HG03520 (cell line): ENCODE data around the gene RGS14.

Source experiments
- ATAC-seq: cut with Tn5 transposase; IDR thresholded peaks from one replicate; pipeline ENCODE4 v1.9.1; 2021; ENCODE audit warnings: mild to moderate bottlenecking, moderate library complexity; ENCODE audit not compliant: unreplicated experiment

The RGS14 gene

GRCh38 chr5:177362610-177363507, 5.1 kb downstream of the RGS14 start:
- ATAC-seq, result peak; percentile 31

- no peak for ATAC-seq
Measured at GRCh38 chr5:177363565-177363964, 5.8 kb downstream of the RGS14 start.

- ATAC-seq, result no peak
Measured at GRCh38 chr5:177364159-177364962, 6.6 kb downstream of the RGS14 start.

DNA sequence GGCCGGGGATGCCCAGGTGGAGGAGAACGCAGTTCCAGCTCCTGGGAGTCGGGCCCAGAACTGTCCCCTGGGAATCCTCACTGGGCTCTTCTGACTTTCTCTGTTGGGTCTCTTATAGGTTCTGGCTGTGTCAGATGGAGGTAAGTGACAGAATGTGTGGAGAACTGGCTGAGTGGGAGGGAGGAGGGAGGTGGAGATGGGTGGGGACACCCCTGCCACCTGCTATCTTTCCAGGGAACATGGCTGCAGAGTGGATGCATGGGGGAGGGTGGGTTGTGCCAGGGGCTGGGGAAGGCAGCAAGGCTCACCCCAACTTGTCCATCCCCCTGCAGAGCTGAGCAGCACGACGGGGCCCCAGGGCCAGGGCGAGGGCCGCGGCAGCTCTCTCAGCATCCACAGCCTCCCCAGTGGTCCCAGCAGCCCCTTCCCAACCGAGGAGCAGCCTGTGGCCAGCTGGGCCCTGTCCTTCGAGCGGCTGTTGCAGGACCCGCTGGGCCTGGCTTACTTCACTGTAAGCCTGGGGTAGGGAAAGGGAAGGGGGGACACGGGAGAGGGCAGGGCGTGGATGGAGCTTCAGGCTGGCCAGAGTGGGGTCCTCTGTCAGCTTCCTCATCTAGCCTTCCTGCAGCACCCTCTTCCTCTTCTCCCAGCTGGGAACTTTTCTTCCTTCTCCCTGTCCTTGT, 8.3 kb downstream of the RGS14 start:
- ATAC-seq, result no peak

GRCh38 chr5:177366528-177367322, 9.0 kb downstream of the RGS14 start:
- ATAC-seq, result no peak

- no peak for ATAC-seq
Measured at GRCh38 chr5:177367323-177367848, 9.7 kb downstream of the RGS14 start.

GRCh38 chr5:177367981-177368868, 10.5 kb downstream of the RGS14 start:
- no peak for ATAC-seq

DNA sequence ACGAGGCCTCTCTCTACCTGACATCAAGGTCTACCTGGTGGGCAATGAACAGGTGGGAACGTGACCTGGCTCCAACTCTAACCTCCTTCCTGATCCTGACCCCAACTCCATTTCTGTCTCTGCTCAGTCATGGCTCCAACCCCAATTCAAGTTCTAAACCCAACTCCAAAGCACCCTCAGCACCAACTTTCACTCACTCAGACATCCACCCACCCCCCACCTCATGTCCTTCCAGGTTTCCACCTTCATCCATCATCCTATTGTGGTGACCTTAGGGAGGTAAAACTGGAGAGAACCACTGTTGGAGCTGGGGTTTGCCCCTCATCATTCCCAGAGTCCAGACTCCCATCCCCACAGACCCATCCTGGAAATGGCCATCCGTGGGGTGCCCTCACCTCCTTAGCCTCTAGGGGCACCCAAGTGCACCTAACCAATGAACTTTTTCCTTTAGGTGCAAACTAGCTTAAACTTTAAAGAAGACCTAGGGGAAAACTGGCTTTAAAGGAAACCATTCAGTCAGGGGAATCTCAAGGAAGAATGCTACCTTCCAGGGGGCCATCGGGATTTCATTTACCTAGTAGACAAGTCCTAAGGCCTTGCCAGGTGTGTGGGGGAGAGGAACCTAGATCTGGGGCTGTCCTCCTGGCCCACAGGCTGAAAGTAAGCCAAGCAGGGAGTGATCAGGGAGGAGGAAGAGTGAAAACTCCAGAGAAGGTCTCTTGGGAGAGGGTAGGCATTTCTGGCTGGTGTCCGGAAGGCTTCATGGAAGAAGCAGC, 11.3 kb downstream of the RGS14 start:
- ATAC-seq, result no peak

DNA sequence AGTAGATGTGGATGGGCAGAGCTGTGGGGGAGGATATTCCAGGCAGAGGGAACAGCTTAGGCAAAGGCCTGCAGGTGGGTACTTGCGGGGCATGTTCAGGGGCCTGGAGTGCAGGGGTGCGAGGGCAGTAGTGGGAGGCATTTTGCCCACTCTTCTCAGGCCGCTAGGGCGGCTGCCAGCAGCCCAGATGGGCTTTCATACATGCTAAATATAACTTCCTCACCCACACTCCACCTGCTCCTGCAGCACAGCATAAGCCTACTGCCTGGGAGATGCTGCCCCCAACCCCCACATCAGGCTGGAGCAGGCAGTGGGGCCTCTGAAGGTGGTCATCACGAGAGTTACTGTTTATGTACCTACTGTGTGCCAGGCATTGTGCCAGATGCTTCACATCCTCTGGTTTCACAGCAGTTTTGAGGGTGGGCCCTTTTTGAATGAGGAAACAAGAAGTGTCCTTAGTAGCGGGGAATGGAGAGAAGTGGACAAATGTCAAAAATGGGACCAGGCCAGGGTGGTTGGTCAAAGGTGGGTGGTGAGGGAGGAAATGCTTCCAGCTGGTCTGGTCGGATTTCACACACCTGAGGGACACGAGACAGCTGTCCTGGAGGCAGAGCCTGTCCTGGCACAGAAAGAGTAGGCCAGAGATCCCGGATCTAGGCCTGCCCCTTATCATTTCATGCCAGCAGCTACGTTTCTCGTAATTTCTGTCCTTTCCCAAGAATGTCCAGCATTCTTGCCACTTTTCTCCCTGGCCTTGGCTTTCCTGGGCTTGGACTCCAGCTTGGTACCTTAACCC, 12.1 kb downstream of the RGS14 start:
- ATAC-seq, result no peak

DNA sequence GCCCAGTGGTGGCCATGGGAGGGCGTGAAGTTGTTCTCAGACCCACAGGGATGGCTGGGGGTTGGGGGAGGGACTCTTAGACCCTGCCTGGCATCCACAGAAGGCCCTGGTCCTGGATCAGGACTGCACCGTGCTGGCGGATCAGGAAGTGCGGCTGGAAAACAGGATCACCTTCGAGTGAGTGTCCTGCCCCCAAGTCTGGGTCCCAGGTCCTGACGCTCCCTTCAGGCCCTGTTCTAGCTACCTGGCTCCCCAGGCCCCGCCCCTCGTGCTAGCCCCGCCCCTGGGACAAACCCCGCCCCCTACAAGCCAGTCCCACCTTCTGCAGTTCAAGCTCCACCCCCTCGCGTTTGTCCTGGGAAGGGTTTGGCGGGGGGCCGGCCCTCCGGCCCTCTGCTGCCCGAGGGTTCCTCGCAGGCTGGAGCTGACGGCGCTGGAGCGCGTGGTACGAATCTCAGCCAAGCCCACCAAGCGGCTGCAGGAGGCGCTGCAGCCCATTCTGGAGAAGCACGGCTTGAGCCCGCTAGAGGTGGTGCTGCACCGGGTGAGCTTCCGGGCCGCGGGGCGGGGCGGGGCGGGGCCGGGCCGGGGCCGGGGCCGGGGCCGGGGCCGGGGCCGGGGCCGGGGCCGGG, 12.9 kb downstream of the RGS14 start:
- no peak for ATAC-seq

GRCh38 chr5:177371120-177372033, 13.7 kb downstream of the RGS14 start:
- ATAC-seq, result no peak

GRCh38 chr5:177372034-177372896, 14.5 kb downstream of the RGS14 start:
- ATAC-seq, result no peak

GRCh38 chr5:177372910-177373309, 15.2 kb downstream of the RGS14 start:
- no peak for ATAC-seq

- no peak for ATAC-seq
Measured at GRCh38 chr5:177373806-177374205, 16.1 kb downstream of the RGS14 start.

DNA sequence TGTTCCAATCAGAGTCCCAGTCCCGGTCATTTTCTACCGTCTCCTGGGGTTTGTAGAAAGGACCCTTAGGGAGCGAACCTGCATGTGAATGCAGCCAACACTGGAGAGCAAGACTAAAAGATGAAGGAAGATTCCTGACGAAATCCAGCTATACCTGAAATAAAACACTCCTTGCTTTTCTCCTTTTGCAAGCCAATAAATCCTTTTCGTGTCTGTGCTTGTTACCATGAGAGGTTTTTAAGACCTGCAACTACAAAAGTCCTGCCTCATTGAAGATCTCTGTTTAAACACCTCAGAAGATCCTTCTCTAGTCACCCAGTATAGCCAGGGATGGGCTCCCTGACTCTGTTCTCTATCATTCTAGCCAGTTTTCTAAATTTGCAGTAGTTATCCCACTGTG, 16.5 kb downstream of the RGS14 start:
- ATAC-seq, result no peak
